PC-3 (cell line): ENCODE results near the gene SERPINB6. TPM values are rescaled to one million over a fixed set of nuclear protein-coding genes. Genes with fewer than 3 reads are reported as not detected.
A peak's percentile ranks its signal among the peaks of the same experiment; 100 is the strongest.
"Not testable (repeated sequence)": the region's sequence is repeated elsewhere in the genome, so short reads cannot be mapped to it uniquely, and the experiment has no call there.

Experiments
- ATAC-seq: fragments of 200-7000 bp; cut with Tn5 transposase; 2 replicates; pipeline ENCODE4 v1.9.1; 2020; ENCODE audit warnings: mild to moderate bottlenecking, moderate library complexity
- BruUV-seq: library from RNA; stranded (reverse); fragments of 400-500 nt; replicated peaks from 2 replicates; lab custom pipeline; 2021; lab: Mats Ljungman, UMichigan
- CTCF ChIA-PET: fragments of 300-600 bp; sonication (Branson Sonifier 250); formaldehyde crosslinking; loops from one replicate; lab custom pipeline; 2022; ENCODE audit warnings: antibody characterized with exemption; lab: Charles Lee
- POLR2A ChIA-PET: fragments of 300-600 bp; sonication (Branson Sonifier 250); formaldehyde crosslinking; loops from one replicate; lab custom pipeline; 2022; ENCODE audit warnings: antibody characterized with exemption; ENCODE audit not compliant: unreplicated experiment; lab: Charles Lee
- DNase-seq: peaks from one replicate; pipeline ENCODE4 v3.0.0-alpha.2; 2015
- H2AFZ ChIP-seq: fragments of 300-600 bp; sonication (generic); 2 replicates; pipeline ENCODE4 v1.6.0; 2016; ENCODE audit warnings: antibody characterized with exemption, low read length
- H3F3A ChIP-seq: fragments of 300-600 bp; sonication (generic); one replicate; pipeline ENCODE4 v1.6.0; 2017; ENCODE audit warnings: antibody characterized with exemption, low read length, control low read depth, mild to moderate bottlenecking; ENCODE audit not compliant: unreplicated experiment
- H3K27ac ChIP-seq: fragments of 300-600 bp; sonication (generic); 2 replicates; pipeline ENCODE4 v1.5.1; 2016; ENCODE audit warnings: mild to moderate bottlenecking, low read length
- H3K27me3 ChIP-seq: fragments of 300-600 bp; sonication (generic); 2 replicates; pipeline ENCODE4 v1.6.1; 2016; ENCODE audit warnings: low read length, mixed read lengths
- H3K36me3 ChIP-seq: fragments of 300-600 bp; sonication (generic); 2 replicates; pipeline ENCODE4 v1.6.1; 2016; ENCODE audit warnings: low read depth, mixed run types, low read length, mixed read lengths
- H3K4me1 ChIP-seq: fragments of 300-600 bp; sonication (generic); 2 replicates; pipeline ENCODE4 v1.5.1; 2016; ENCODE audit warnings: low read length; ENCODE audit not compliant: insufficient read depth
- H3K4me2 ChIP-seq: fragments of 300-600 bp; sonication (generic); 2 replicates; pipeline ENCODE4 v1.6.0; 2016; ENCODE audit warnings: low read length
- H3K4me3 ChIP-seq: fragments of 300-600 bp; sonication (generic); 2 replicates; pipeline ENCODE4 v1.5.1; 2016; ENCODE audit warnings: mild to moderate bottlenecking, low read length, mixed read lengths
- H3K79me2 ChIP-seq: fragments of 300-600 bp; sonication (generic); 2 replicates; pipeline ENCODE4 v1.6.1; 2017; ENCODE audit warnings: low read length, mixed read lengths
- H3K9ac ChIP-seq: fragments of 300-600 bp; sonication (generic); 2 replicates; pipeline ENCODE4 v1.6.0; 2016; ENCODE audit warnings: mild to moderate bottlenecking, low read length
- H3K9me2 ChIP-seq: fragments of 300-600 bp; sonication (generic); replicated peaks from 2 replicates; pipeline ENCODE4 v1.6.1; 2016; ENCODE audit warnings: mixed run types, low read length, mixed read lengths
- H3K9me3 ChIP-seq: fragments of 300-600 bp; sonication (generic); 2 replicates; pipeline ENCODE4 v1.6.1; 2016; ENCODE audit warnings: low read length, mixed read lengths
- H4K20me1 ChIP-seq: fragments of 300-600 bp; sonication (generic); 2 replicates; pipeline ENCODE4 v1.6.1; 2016; ENCODE audit warnings: low read length, mixed read lengths
- CTCF ChIP-seq: fragments of 300-600 bp; sonication (generic); conservative IDR thresholded peaks from 2 replicates; pipeline ENCODE4 v1.5.1; 2017; ENCODE audit warnings: antibody characterized with exemption, low read depth, mild to moderate bottlenecking, low read length
- EZH2 ChIP-seq: fragments of 300-600 bp; sonication (generic); IDR thresholded peaks from one replicate; pipeline ENCODE4 v1.6.1; 2017; ENCODE audit warnings: antibody characterized with exemption, mild to moderate bottlenecking, low read length; ENCODE audit not compliant: unreplicated experiment
- EZH2phosphoT487 ChIP-seq: fragments of 300-600 bp; sonication (generic); IDR thresholded peaks from 2 replicates; pipeline ENCODE4 v1.6.1; 2018; ENCODE audit warnings: mild to moderate bottlenecking, antibody characterized with exemption, low read length, borderline replicate concordance
- intact Hi-C: fragments of 100-400 bp; cut with micrococcal nuclease; formaldehyde crosslinking; loops from 2 replicates; pipeline ENCODE4 v1.9.0; 2023
- total RNA-seq: library from RNA; depleted of rRNA; stranded (reverse); fragments of >200 nt; gene quantifications from 2 replicates; pipeline ENCODE4 v1.2.3, GENCODE V29; 2014

Gene SERPINB6
- total RNA-seq, 1 experiment from 2014 or later = 119 TPM

- intact Hi-C loops = no loop called here
- DNase-seq (peak; percentile 80), ATAC-seq (peak; percentile 60)
- Histone ChIP-seq H3K4me2 (peak overlapping the region; percentile 64), H3K36me3 (no peaks in the 10 kb centered on the region), H3K27me3 (no peaks in the 10 kb centered on the region), H3K9me2 (no peaks in the 10 kb centered on the region), H3K4me3 (peak overlapping the region; percentile 5; the same call in 1 of the 2 replicates), H4K20me1 (no peaks in the 10 kb centered on the region), H3K27ac (peak overlapping the region; percentile 89), H3K4me1 (peaks cover 54% of the 10 kb centered on the region), H3F3A (no peaks in the 10 kb centered on the region), H3K9me3 (no peaks in the 10 kb centered on the region), H3K79me2 (peaks cover 9% of the 10 kb centered on the region), H3K9ac (peak overlapping the region; percentile 45), H2AFZ (peak overlapping the region; percentile 74)
- BruUV-seq = no TSS peak
- no peak for TF ChIP-seq EZH2
- TF ChIP-seq EZH2phosphoT487 = no peak
- no peak for TF ChIP-seq CTCF
- ChIA-PET CTCF (no interaction called here), POLR2A (interaction anchor here (0.9 kb wide), 1 partner anchor 16 kb away, joined by 3 read pairs; no protein-coding TSS in a partner anchor)
Measured at GRCh38 chr6:2976571-2977085, 5.3 kb upstream of the SERPINB6 start.

GRCh38 chr6:2976060-2976459 lies 4.7 kb upstream of the SERPINB6 start:
- Histone ChIP-seq H2AFZ (peak overlapping the region; percentile 74), H3K9me3 (no peaks in the 10 kb centered on the region), H3K36me3 (no peaks in the 10 kb centered on the region), H3K9me2 (no peaks in the 10 kb centered on the region), H3K4me2 (peak overlapping the region; percentile 64), H3K4me1 (peaks cover 49% of the 10 kb centered on the region), H3K27me3 (no peaks in the 10 kb centered on the region), H3K4me3 (peak overlapping the region; percentile 5; the same call in 1 of the 2 replicates), H3K79me2 (peaks cover 13% of the 10 kb centered on the region), H3F3A (no peaks in the 10 kb centered on the region), H4K20me1 (no peaks in the 10 kb centered on the region), H3K9ac (peak overlapping the region; percentile 45), H3K27ac (peak overlapping the region; percentile 89)
- intact Hi-C loops = no loop called here
- ATAC-seq (no peak), DNase-seq (no peak)
- CTCF ChIA-PET = no interaction called here
- TF ChIP-seq EZH2phosphoT487 (no peak), CTCF (no peak), EZH2 (no peak)
- BruUV-seq = no TSS peak
- POLR2A ChIA-PET = interaction anchor here (0.9 kb wide), 1 partner anchor 16 kb away, joined by 3 read pairs; no protein-coding TSS in a partner anchor

GRCh38 chr6:2973676-2974075 lies 2.3 kb upstream of the SERPINB6 start:
- Histone ChIP-seq H3K9me3 (no peaks in the 10 kb centered on the region), H3K9ac (no peak overlapping the region), H3K79me2 (peaks cover 37% of the 10 kb centered on the region), H4K20me1 (no peaks in the 10 kb centered on the region), H2AFZ (no peak overlapping the region), H3K9me2 (no peaks in the 10 kb centered on the region), H3F3A (no peaks in the 10 kb centered on the region), H3K27ac (no peak overlapping the region), H3K27me3 (no peaks in the 10 kb centered on the region), H3K4me2 (no peak overlapping the region), H3K4me3 (no peak overlapping the region), H3K4me1 (peaks cover 45% of the 10 kb centered on the region), H3K36me3 (no peaks in the 10 kb centered on the region)
- TF ChIP-seq CTCF (no peak), EZH2 (no peak), EZH2phosphoT487 (no peak)
- intact Hi-C loops = no loop called here
- DNase-seq (no peak), ATAC-seq (no peak)
- ChIA-PET CTCF (no interaction called here), POLR2A (no interaction called here)
- no TSS peak for BruUV-seq

- ATAC-seq, DNase-seq, CTCF ChIA-PET, H2AFZ ChIP-seq, H3K27me3 ChIP-seq, BruUV-seq, H3K9me2 ChIP-seq, H3F3A ChIP-seq, H3K4me2 ChIP-seq, intact Hi-C loops, POLR2A ChIA-PET, H3K9me3 ChIP-seq, H3K36me3 ChIP-seq, H3K27ac ChIP-seq, H3K9ac ChIP-seq, H3K4me3 ChIP-seq, H4K20me1 ChIP-seq: not testable (repeated sequence)
- H3K79me2 ChIP-seq = peaks cover 42% of the 10 kb centered on the region
- H3K4me1 ChIP-seq = peaks cover 45% of the 10 kb centered on the region
Measured at GRCh38 chr6:2973180-2973579, 1.8 kb upstream of the SERPINB6 start.
